Adrenal gland (tissue), 5 donors: ENCODE measurements around the gene GLRA3.

Source experiments
- CTCF ChIP-seq, 6 experiments: fragments of 450-650 bp in 4 of 6; fragments of 200-600 bp in 2 of 6; sonication (generic) in 1 of 6; IDR thresholded peaks; 1 replicate in 5 of 6; 2 replicates in 1 of 6; pipeline versions ENCODE4 v1.5.1 to v1.8.0; 2016 to 2021; ENCODE audit warnings: antibody characterized with exemption in 6 of 6, mild to moderate bottlenecking in 2 of 6, moderate library complexity in 1 of 6
- POLR2A ChIP-seq, 2 donors: fragments of 450-650 bp; IDR thresholded peaks; one replicate each; pipeline ENCODE4 v1.6.1; 2017; ENCODE audit warnings: antibody characterized with exemption in 2 of 2, mild to moderate bottlenecking in 2 of 2, moderate library complexity in 1 of 2
- donor health status: DM: no; HTN: no; CAD: no.

GRCh38 chr4:174689618-174690017 is 139.4 kb downstream of the GLRA3 start:
- TF ChIP-seq CTCF (IDR thresholded peaks at IDR 0.05) = no peak
- no peak for TF ChIP-seq POLR2A (IDR thresholded peaks at IDR 0.05)
